Activated CD8-positive, alpha-beta T cell treated with anti-CD3 and anti-CD28 coated beads for 36 hours (primary cell): ENCODE results near the gene TRPC6. TPM values are rescaled to one million over a fixed set of nuclear protein-coding genes. Genes with fewer than 3 reads are reported as not detected.

Experiments
- ATAC-seq: fragments of 200-7000 bp; cut with Tn5 transposase; one replicate; pipeline ENCODE4 v1.10.0; 2021; ENCODE audit warnings: mild to moderate bottlenecking, moderate library complexity
- CTCF ChIA-PET: fragments of 350-600 bp; sonication (Branson Sonifier 250); formaldehyde crosslinking; loops from one replicate; lab custom pipeline; 2021; ENCODE audit warnings: antibody characterized with exemption; lab: Charles Lee
- POLR2A ChIA-PET: fragments of 350-600 bp; sonication (Branson Sonifier 250); formaldehyde crosslinking; loops from one replicate; lab custom pipeline; 2021; ENCODE audit warnings: antibody characterized with exemption; lab: Charles Lee
- DNase-seq: peaks from one replicate; pipeline ENCODE4 v3.0.0-alpha.2; 2020
- H3K27ac Mint-ChIP-seq: one replicate; pipeline ENCODE4 v1.8.0; 2021; ENCODE audit warnings: mild to moderate bottlenecking, mixed read lengths
- H3K27me3 Mint-ChIP-seq: one replicate; pipeline ENCODE4 v1.8.0; 2021; ENCODE audit warnings: mixed read lengths
- H3K36me3 Mint-ChIP-seq: one replicate; pipeline ENCODE4 v1.8.0; 2021; ENCODE audit warnings: low read depth, mixed read lengths
- H3K4me1 Mint-ChIP-seq: one replicate; pipeline ENCODE4 v1.8.0; 2021; ENCODE audit warnings: low read depth, mixed read lengths
- H3K4me3 Mint-ChIP-seq: one replicate; pipeline ENCODE4 v1.8.0; 2021; ENCODE audit warnings: mild to moderate bottlenecking, moderate library complexity, mixed read lengths
- H3K9me3 Mint-ChIP-seq: one replicate; pipeline ENCODE4 v1.8.0; 2021; ENCODE audit warnings: mixed read lengths
- CTCF ChIP-seq: fragments of 200-600 bp; IDR thresholded peaks from one replicate; pipeline ENCODE4 v1.8.0; 2022; ENCODE audit warnings: antibody characterized with exemption, mild to moderate bottlenecking
- intact Hi-C: fragments of 100-400 bp; cut with micrococcal nuclease; formaldehyde crosslinking; loops from one replicate; pipeline ENCODE4 v1.10.0; 2022
- total RNA-seq, 2 experiments: library from RNA; stranded (reverse); gene quantifications; one replicate each; pipeline ENCODE4 v1.2.3, GENCODE V29; 2021

Gene TRPC6
- total RNA-seq, 2 experiments from 2014 or later: not detected

- Mint-ChIP-seq H3K36me3 (no peaks in the 10 kb centered on the region), H3K9me3 (peaks cover 2% of the 10 kb centered on the region), H3K27ac (no peak overlapping the region), H3K4me1 (no peaks in the 10 kb centered on the region), H3K4me3 (no peak overlapping the region), H3K27me3 (no peaks in the 10 kb centered on the region)
- ChIA-PET POLR2A (no interaction called here), CTCF (no interaction called here)
- no peak for DNase-seq
- intact Hi-C loops: no loop called here
- no peak for TF ChIP-seq CTCF
- ATAC-seq: no peak
Measured at GRCh38 chr11:101528541-101528940, 55.3 kb downstream of the TRPC6 start.

GRCh38 chr11:101523634-101524260, 60.1 kb downstream of the TRPC6 start:
- intact Hi-C loops: no loop called here

GRCh38 chr11:101523193-101523592, 60.6 kb downstream of the TRPC6 start:
- POLR2A ChIA-PET: no interaction called here
- Mint-ChIP-seq H3K4me3 (no peak overlapping the region), H3K4me1 (no peaks in the 10 kb centered on the region), H3K27ac (no peak overlapping the region), H3K27me3 (no peaks in the 10 kb centered on the region), H3K9me3 (peaks cover 1% of the 10 kb centered on the region), H3K36me3 (no peaks in the 10 kb centered on the region)
- DNase-seq: no peak
- ATAC-seq: no peak
- no peak for TF ChIP-seq CTCF
- CTCF ChIA-PET: no interaction called here
- intact Hi-C loops: no loop called here

More at GRCh38 chr11:101523634-101524260, 60.1 kb downstream of the TRPC6 start:
- H3K27me3 Mint-ChIP-seq: no peaks in the 10 kb centered on the region
- POLR2A ChIA-PET: no interaction called here
- H3K4me3 Mint-ChIP-seq: no peak overlapping the region
- H3K4me1 Mint-ChIP-seq: no peaks in the 10 kb centered on the region
- DNase-seq (no peak), ATAC-seq (no peak)
- no peaks in the 10 kb centered on the region for H3K36me3 Mint-ChIP-seq
- no peak overlapping the region for H3K27ac Mint-ChIP-seq
- CTCF ChIA-PET: no interaction called here
- TF ChIP-seq CTCF: no peak
- peaks cover 1% of the 10 kb centered on the region for H3K9me3 Mint-ChIP-seq

- H3K4me3 Mint-ChIP-seq: no peak overlapping the region
- ATAC-seq: no peak
- no peak for TF ChIP-seq CTCF
- ChIA-PET CTCF (no interaction called here), POLR2A (no interaction called here)
- intact Hi-C loops: no loop called here
- no peak overlapping the region for H3K27ac Mint-ChIP-seq
- peaks cover 1% of the 10 kb centered on the region for H3K9me3 Mint-ChIP-seq
- no peaks in the 10 kb centered on the region for H3K4me1 Mint-ChIP-seq
- no peaks in the 10 kb centered on the region for H3K27me3 Mint-ChIP-seq
- H3K36me3 Mint-ChIP-seq: no peaks in the 10 kb centered on the region
- DNase-seq: no peak
Measured at GRCh38 chr11:101521821-101522220, 62.0 kb downstream of the TRPC6 start.

GRCh38 chr11:101516546-101516945, 67.3 kb downstream of the TRPC6 start:
- Mint-ChIP-seq H3K27me3 (no peaks in the 10 kb centered on the region), H3K4me3 (no peak overlapping the region), H3K9me3 (no peaks in the 10 kb centered on the region), H3K4me1 (no peaks in the 10 kb centered on the region), H3K36me3 (no peaks in the 10 kb centered on the region), H3K27ac (no peak overlapping the region)
- intact Hi-C loops: no loop called here
- no peak for TF ChIP-seq CTCF
- ChIA-PET CTCF (interaction anchor here (1.5 kb wide), 1 partner anchor 11 kb away, joined by 3 read pairs; no protein-coding TSS in a partner anchor), POLR2A (no interaction called here)
- DNase-seq: no peak
- no peak for ATAC-seq
